WTC11 (cell line): Measurements from ENCODE around the gene LRSAM1.

Experiments used
- ATF1 ChIP-seq: sonication (generic); formaldehyde crosslinking; IDR thresholded peaks from 2 replicates; pipeline ENCODE4 v1.8.1; 2023; ENCODE audit warnings: mild to moderate bottlenecking, moderate library complexity, missing genetic modification reagents
- ELF4 ChIP-seq: sonication (generic); formaldehyde crosslinking; IDR thresholded peaks from 2 replicates; pipeline ENCODE4 v1.8.1; 2022; ENCODE audit warnings: low read depth, mild to moderate bottlenecking, moderate library complexity, missing genetic modification reagents
- TP53 ChIP-seq: sonication (generic); formaldehyde crosslinking; IDR thresholded peaks from 2 replicates; pipeline ENCODE4 v1.8.1; 2023; ENCODE audit warnings: mild to moderate bottlenecking, missing genetic modification reagents
- ZNF263 ChIP-seq: sonication (generic); formaldehyde crosslinking; IDR thresholded peaks from 2 replicates; pipeline ENCODE4 v1.8.1; 2022; ENCODE audit warnings: low read depth, mild to moderate bottlenecking, moderate library complexity, missing genetic modification reagents
- TF ChIP-seq, protein P1 (sequence below): sonication (generic); formaldehyde crosslinking; IDR thresholded peaks from 2 replicates; pipeline ENCODE4 v1.8.1; 2023; ENCODE audit warnings: mild to moderate bottlenecking, moderate library complexity, missing genetic modification reagents
- TF ChIP-seq, protein P2 (sequence below): fragments of 200-600 bp; IDR thresholded peaks from 2 replicates; pipeline ENCODE4 v1.8.0; 2022; ENCODE audit warnings: antibody characterized with exemption
- TF ChIP-seq, protein P3 (sequence below): sonication (generic); formaldehyde crosslinking; IDR thresholded peaks from 2 replicates; pipeline ENCODE4 v1.8.1; 2022; ENCODE audit warnings: low read depth, missing genetic modification reagents, borderline replicate concordance
- TF ChIP-seq, protein P4 (sequence below): sonication (generic); formaldehyde crosslinking; IDR thresholded peaks from 2 replicates; pipeline ENCODE4 v1.8.1; 2023; ENCODE audit warnings: mild to moderate bottlenecking, missing genetic modification reagents, moderate library complexity
- TF ChIP-seq, protein P5 (sequence below): sonication (generic); formaldehyde crosslinking; IDR thresholded peaks from 2 replicates; pipeline ENCODE4 v1.8.0; 2022; ENCODE audit warnings: mild to moderate bottlenecking, missing genetic modification reagents

DNA sequence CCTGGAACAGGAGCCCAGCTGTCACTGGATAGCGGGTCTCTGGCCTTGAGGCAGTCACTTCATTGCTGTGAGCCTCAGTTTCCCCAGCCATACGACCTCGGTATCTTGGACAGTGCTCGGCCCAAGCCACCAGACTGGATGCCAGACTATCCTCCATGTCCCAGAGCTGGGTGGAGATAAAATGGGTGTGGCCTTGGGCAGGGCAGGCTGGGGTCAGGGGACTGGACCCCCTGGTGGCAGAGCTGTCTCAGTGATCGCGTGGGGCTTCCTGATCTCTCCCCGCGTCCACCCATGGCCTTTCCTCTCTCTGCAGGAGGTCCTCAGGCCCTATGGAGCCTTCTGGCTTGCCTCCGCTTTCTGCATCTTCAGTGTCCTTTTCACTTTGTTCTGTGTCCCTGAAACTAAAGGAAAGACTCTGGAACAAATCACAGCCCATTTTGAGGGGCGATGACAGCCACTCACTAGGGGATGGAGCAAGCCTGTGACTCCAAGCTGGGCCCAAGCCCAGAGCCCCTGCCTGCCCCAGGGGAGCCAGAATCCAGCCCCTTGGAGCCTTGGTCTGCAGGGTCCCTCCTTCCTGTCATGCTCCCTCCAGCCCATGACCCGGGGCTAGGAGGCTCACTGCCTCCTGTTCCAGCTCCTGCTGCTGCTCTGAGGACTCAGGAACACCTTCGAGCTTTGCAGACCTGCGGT is 44.4 kb upstream of the LRSAM1 start:
- TF ChIP-seq, protein P1, sequence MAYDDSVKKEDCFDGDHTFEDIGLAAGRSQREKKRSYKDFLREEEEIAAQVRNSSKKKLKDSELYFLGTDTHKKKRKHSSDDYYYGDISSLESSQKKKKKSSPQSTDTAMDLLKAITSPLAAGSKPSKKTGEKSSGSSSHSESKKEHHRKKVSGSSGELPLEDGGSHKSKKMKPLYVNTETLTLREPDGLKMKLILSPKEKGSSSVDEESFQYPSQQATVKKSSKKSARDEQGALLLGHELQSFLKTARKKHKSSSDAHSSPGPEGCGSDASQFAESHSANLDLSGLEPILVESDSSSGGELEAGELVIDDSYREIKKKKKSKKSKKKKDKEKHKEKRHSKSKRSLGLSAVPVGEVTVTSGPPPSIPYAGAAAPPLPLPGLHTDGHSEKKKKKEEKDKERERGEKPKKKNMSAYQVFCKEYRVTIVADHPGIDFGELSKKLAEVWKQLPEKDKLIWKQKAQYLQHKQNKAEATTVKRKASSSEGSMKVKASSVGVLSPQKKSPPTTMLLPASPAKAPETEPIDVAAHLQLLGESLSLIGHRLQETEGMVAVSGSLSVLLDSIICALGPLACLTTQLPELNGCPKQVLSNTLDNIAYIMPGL (CRISPR knock-in tag) = no peak
- TF ChIP-seq, protein P2, sequence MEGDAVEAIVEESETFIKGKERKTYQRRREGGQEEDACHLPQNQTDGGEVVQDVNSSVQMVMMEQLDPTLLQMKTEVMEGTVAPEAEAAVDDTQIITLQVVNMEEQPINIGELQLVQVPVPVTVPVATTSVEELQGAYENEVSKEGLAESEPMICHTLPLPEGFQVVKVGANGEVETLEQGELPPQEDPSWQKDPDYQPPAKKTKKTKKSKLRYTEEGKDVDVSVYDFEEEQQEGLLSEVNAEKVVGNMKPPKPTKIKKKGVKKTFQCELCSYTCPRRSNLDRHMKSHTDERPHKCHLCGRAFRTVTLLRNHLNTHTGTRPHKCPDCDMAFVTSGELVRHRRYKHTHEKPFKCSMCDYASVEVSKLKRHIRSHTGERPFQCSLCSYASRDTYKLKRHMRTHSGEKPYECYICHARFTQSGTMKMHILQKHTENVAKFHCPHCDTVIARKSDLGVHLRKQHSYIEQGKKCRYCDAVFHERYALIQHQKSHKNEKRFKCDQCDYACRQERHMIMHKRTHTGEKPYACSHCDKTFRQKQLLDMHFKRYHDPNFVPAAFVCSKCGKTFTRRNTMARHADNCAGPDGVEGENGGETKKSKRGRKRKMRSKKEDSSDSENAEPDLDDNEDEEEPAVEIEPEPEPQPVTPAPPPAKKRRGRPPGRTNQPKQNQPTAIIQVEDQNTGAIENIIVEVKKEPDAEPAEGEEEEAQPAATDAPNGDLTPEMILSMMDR = no peak
- TF ChIP-seq, protein P3, sequence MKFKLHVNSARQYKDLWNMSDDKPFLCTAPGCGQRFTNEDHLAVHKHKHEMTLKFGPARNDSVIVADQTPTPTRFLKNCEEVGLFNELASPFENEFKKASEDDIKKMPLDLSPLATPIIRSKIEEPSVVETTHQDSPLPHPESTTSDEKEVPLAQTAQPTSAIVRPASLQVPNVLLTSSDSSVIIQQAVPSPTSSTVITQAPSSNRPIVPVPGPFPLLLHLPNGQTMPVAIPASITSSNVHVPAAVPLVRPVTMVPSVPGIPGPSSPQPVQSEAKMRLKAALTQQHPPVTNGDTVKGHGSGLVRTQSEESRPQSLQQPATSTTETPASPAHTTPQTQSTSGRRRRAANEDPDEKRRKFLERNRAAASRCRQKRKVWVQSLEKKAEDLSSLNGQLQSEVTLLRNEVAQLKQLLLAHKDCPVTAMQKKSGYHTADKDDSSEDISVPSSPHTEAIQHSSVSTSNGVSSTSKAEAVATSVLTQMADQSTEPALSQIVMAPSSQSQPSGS (CRISPR knock-in tag) = no peak
- no peak for TF ChIP-seq ELF4 (CRISPR knock-in tag)
- TF ChIP-seq, protein P4, sequence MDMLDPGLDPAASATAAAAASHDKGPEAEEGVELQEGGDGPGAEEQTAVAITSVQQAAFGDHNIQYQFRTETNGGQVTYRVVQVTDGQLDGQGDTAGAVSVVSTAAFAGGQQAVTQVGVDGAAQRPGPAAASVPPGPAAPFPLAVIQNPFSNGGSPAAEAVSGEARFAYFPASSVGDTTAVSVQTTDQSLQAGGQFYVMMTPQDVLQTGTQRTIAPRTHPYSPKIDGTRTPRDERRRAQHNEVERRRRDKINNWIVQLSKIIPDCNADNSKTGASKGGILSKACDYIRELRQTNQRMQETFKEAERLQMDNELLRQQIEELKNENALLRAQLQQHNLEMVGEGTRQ (CRISPR knock-in tag) = no peak
- TF ChIP-seq TP53 (CRISPR knock-in tag) = no peak
- TF ChIP-seq, protein P5, sequence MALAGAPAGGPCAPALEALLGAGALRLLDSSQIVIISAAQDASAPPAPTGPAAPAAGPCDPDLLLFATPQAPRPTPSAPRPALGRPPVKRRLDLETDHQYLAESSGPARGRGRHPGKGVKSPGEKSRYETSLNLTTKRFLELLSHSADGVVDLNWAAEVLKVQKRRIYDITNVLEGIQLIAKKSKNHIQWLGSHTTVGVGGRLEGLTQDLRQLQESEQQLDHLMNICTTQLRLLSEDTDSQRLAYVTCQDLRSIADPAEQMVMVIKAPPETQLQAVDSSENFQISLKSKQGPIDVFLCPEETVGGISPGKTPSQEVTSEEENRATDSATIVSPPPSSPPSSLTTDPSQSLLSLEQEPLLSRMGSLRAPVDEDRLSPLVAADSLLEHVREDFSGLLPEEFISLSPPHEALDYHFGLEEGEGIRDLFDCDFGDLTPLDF (CRISPR knock-in tag) = no peak
- TF ChIP-seq ATF1 (CRISPR knock-in tag) = no peak
- TF ChIP-seq ZNF263 (CRISPR knock-in tag) = no peak
